ENCODE results near the gene ZNF580.

The ZNF580 gene

GRCh38 chr19:55646889-55647731, 6.3 kb downstream of the ZNF580 start:
- DNase-seq (ENCODE audit: low read depth in 2 of 2) = no peak

- DNase-seq (ENCODE audit: low read depth in 2 of 2) = peak in 1 of 2 donors; percentile 28
Measured at GRCh38 chr19:55647732-55648584, 7.2 kb downstream of the ZNF580 start, which contains the start of gene CCDC106. Gene CCDC106 (plus strand): TSS chr19:55648212. CDS start chr19:55649047, 835 bp downstream.

- no peak for DNase-seq (ENCODE audit: low read depth in 2 of 2)
Measured at GRCh38 chr19:55648585-55649267, 7.9 kb downstream of the ZNF580 start.

GRCh38 chr19:55649268-55650125, 8.7 kb downstream of the ZNF580 start:
- DNase-seq (ENCODE audit: low read depth in 2 of 2) = no peak

DNA sequence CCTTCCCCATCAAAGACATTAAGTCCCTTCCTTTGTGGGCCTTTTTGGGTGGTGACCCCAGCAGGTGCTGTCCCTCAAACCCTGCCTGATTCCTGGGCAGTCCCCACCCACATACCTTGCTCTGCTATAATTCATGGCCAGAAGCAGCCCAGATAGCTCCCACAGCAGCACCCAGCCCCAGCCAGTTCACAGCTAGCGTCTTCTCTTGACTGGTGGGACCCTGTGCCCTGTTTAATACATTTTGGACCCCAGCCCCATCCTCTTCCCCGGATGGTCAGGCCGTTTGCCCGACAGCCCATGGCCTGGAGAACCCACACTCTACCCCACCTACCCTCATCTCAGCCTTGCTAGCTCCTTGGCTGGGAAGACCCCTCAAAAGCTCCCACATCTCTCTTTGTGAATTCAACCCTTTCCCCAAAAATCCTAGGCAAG, 9.3 kb downstream of the ZNF580 start:
- DNase-seq (ENCODE audit: low read depth in 2 of 2) = no peak

- no peak for DNase-seq (ENCODE audit: low read depth in 2 of 2)
Measured at GRCh38 chr19:55650602-55651230, 9.9 kb downstream of the ZNF580 start.

DNA sequence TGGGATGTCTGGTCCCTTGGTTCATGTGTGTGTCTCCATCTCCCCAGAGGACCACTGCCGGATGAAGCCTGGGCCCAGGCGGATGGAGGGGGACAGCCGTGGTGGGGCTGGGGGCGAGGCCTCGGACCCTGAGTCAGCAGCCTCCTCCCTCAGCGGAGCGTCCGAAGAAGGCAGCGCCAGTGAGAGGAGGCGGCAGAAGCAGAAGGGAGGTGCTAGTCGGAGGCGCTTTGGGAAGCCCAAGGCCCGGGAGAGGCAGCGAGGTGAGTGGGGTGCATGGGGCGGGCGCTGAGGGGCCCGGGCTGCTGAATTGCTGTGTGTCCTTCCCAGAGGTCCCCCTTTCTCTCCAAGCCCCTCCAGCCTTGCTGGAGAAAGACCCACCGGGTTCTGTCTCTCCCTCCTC, 10.4 kb downstream of the ZNF580 start:
- no peak for DNase-seq (ENCODE audit: low read depth in 2 of 2)

- no peak for DNase-seq (ENCODE audit: low read depth in 2 of 2)
Measured at GRCh38 chr19:55652311-55653128, 11.7 kb downstream of the ZNF580 start.

DNA sequence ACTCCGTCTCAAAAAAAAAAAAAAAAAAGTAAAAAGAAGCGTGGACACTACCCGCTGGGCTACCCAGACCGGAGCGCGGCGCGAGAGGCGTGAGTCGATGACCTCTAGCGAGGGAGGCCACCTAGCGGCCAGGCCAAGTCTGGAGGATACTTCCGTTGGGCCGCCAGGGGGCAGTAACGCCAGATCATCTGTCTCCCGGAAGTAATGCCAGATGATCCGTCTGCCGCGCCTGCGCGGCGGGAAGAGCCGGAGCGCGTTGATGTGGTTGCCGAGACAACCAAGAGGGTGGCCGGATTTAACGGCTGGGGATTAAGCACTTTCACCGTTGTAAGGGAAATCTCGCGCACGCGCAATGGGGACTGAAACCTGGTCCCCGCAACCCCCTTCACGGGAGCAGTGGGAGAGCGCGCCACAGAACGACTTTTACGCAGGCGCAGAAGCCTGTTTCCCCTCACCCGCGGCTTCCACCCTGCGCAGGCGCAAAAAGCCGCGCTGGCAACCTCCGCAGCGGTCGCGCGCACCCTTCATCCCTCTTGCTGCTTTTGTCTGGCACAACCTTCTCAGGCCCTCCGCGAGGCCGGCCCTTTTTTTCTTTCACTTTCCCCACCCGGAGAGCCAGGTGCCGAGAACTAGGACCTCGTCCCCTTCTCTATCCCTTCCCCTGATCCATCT, 13.0 kb downstream of the ZNF580 start:
- DNase-seq (ENCODE audit: low read depth in 2 of 2) = peak; percentile 94 to 95

- DNase-seq (ENCODE audit: low read depth in 2 of 2) = peak; percentile 98
Measured at GRCh38 chr19:55654323-55654867, 13.6 kb downstream of the ZNF580 start.

DNA sequence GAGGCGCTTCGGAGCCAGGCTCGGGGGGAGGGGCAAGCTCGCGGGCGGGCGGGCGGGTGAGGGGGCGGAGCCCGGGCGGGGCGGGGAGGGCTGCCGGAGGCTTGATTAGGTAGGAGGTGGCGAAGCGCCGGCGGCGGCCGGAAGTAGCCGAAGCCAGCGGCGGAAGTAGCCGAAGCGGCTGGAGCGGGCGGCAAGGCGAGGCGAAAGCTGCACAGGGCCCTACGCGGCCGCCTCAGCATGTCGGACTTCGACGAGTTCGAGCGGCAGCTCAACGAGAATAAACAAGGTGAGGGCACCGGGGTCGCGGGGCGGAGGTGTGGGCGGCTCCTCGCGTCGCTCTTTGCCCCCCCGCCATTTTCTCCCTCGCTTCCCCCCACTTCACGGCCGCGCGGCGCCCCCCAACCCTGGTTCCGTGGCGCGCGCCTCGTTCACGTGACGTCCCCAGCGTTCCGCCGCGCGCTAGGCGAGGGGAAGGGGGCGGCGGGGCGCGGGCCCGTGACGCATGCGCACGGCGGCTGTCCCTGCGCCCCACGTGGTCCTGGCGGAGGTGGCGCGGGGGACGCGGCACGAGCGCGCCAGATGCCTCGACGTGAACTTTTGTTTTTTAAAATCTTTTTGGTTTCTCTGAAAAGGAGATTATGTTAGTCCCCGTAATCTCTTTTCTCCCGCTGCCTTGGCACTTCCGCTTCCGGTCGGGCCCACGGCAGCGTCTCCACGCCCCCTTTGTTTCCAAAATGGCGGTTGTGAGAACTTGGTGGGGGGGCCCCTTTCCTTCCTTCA, 14.3 kb downstream of the ZNF580 start, which contains the start of gene U2AF2:
Gene U2AF2, plus strand, starts transcription at position 168 of the 780 bp plus-strand sequence. Its CDS starts 70 bp downstream, at position 238.
- peak; percentile 89 to 92 for DNase-seq (ENCODE audit: low read depth in 2 of 2)

GRCh38 chr19:55655648-55656040, 14.8 kb downstream of the ZNF580 start:
- DNase-seq (ENCODE audit: low read depth in 2 of 2) = no peak

- DNase-seq (ENCODE audit: low read depth in 2 of 2) = no peak
Measured at GRCh38 chr19:55656552-55656951, 15.8 kb downstream of the ZNF580 start.

DNA sequence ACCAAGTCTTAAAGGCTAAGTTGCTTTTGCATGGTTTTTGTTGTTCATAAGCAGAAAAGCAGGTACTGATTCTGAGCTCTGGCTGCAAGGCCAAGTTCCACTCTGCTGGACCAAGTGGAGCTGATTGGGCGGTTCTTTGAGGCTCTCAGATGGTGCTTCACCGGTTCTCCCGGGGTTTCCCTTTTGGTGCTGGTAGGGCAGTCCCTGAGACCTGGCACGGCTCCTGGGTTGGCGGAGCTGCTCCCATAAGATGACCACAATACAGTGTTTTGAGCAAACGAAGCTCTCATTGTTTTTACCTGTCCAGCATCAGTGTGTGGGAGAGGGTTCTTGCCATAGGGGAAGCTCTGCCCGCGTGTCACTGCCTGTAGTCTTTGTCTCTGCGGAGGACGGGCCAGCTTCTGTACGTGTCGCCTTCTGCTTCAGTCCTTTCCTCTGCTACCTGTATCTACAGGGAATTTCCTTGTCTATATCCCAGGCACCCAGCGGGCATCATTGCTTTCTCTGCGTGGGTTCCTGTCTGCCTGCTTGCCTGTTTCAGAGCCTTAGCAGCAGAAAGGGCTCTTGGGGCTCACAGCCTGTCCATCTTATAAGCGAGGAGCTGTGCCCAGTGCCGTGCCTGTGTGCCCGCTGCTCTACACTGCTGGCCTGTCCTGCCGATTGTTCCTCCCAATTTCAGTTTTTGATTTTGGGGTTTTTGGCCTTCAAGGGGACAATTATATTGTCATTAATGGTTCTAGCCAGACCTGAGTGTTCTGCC, 16.4 kb downstream of the ZNF580 start:
- peak in 1 of 2 donors; percentile 8 for DNase-seq (ENCODE audit: low read depth in 2 of 2)

- no peak for DNase-seq (ENCODE audit: low read depth in 2 of 2)
Measured at GRCh38 chr19:55658846-55659459, 18.2 kb downstream of the ZNF580 start.

- DNase-seq (ENCODE audit: low read depth in 2 of 2) = no peak
Measured at GRCh38 chr19:55659822-55660221, 19.0 kb downstream of the ZNF580 start.

DNA sequence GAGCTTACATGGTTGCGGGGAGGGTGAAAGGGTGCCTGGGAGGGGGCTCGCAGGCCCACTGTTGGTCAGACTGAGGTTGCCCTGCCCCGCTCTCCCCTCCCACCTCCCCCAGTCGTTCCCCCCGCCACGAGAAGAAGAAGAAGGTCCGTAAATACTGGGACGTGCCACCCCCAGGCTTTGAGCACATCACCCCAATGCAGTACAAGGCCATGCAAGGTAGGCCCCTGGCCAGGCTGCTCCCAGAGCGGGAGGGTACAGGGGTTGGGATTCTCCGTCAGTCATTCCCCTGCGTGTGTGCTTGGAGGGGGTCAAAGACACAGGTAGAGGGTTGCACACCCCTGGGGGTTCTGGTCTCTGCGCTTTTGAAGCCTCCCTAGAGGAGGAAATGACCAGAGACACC, 19.6 kb downstream of the ZNF580 start:
- no peak for DNase-seq (ENCODE audit: low read depth in 2 of 2)

All from stimulated activated CD8-positive, alpha-beta memory T cell treated with anti-CD3 and anti-CD28 coated beads, Interleukin-15, amount 100 ng/mL, for 48 hours (primary cell).